Measurements from ENCODE around the gene CTRB1.

DNA sequence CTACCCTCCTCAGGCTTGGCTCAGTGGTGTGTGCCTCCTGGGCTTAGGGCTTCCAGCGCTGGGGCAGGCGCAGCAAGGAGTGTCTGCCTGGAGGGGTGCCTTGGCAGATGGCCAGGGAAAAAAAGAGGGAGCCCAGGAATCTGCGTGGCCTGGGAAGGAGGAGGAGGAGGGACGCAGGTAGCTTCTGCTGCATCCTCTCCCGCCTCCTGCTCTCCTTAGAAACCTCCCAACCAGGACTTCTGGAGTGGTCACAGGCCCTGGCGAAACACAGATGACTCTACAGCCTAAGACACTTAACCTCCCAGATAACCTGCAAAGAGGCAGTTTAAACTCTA is 40.0 kb downstream of the CTRB1 start:
- TF ChIP-seq HDAC2 (IDR thresholded peaks at IDR 0.05) (no peak), ZFP36 (IDR thresholded peaks at IDR 0.05; ENCODE audit: borderline replicate concordance, partially characterized antibody) (no peak), POLR2A (IDR thresholded peaks at IDR 0.05; ENCODE audit: low read length) (no peak), POLR2AphosphoS2 (conservative IDR thresholded peaks at IDR 0.05; ENCODE audit: low read length) (no peak)
- TF ChIP-seq, protein P1, sequence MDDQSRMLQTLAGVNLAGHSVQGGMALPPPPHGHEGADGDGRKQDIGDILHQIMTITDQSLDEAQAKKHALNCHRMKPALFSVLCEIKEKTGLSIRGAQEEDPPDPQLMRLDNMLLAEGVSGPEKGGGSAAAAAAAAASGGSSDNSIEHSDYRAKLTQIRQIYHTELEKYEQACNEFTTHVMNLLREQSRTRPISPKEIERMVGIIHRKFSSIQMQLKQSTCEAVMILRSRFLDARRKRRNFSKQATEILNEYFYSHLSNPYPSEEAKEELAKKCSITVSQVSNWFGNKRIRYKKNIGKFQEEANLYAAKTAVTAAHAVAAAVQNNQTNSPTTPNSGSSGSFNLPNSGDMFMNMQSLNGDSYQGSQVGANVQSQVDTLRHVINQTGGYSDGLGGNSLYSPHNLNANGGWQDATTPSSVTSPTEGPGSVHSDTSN (IDR thresholded peaks at IDR 0.05): no peak
- TF ChIP-seq, protein P2, sequence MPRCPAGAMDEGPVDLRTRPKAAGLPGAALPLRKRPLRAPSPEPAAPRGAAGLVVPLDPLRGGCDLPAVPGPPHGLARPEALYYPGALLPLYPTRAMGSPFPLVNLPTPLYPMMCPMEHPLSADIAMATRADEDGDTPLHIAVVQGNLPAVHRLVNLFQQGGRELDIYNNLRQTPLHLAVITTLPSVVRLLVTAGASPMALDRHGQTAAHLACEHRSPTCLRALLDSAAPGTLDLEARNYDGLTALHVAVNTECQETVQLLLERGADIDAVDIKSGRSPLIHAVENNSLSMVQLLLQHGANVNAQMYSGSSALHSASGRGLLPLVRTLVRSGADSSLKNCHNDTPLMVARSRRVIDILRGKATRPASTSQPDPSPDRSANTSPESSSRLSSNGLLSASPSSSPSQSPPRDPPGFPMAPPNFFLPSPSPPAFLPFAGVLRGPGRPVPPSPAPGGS (IDR thresholded peaks at IDR 0.05): no peak

Measured in A549 (cell line).